Stimulated activated CD4-positive, alpha-beta T cell treated with anti-CD3 and anti-CD28 coated beads, Interleukin-2, amount 100 ng/mL, for 24 hours (primary cell): ENCODE results near the gene MRPS15.
A peak's percentile ranks its signal among the peaks of the same experiment; 100 is the strongest.

Source experiments
- DNase-seq, 2 donors: peaks; one replicate each; pipeline ENCODE4 v3.0.0-alpha.2; 2020

Gene MRPS15

GRCh38 chr1:36417931-36418330, 46.3 kb downstream of the MRPS15 start:
- no peak for DNase-seq

GRCh38 chr1:36415661-36416326, 48.4 kb downstream of the MRPS15 start:
- no peak for DNase-seq

GRCh38 chr1:36414384-36414783, 49.8 kb downstream of the MRPS15 start:
- DNase-seq: no peak

- peak; percentile 32 to 49 for DNase-seq
Measured at GRCh38 chr1:36411674-36412648, 52.2 kb downstream of the MRPS15 start.

- DNase-seq: no peak
Measured at GRCh38 chr1:36408479-36408878, 55.7 kb downstream of the MRPS15 start.

GRCh38 chr1:36406440-36406839, 57.7 kb downstream of the MRPS15 start:
- DNase-seq: no peak
